WTC11 (cell line): ENCODE results near the gene ZNF814. TPM values are rescaled to one million over a fixed set of nuclear protein-coding genes. Genes with fewer than 3 reads are reported as not detected.
"Not testable (repeated sequence)": the region's sequence is repeated elsewhere in the genome, so short reads cannot be mapped to it uniquely, and the experiment has no call there.

Source experiments
- ATAC-seq: fragments of 200-7000 bp; cut with Tn5 transposase; 2 replicates; pipeline ENCODE4 v1.10.0; 2021; ENCODE audit warnings: mild to moderate bottlenecking, moderate library complexity
- CTCF ChIA-PET: fragments of 300-600 bp; sonication (Branson Sonifier 250); formaldehyde crosslinking; loops from one replicate; lab custom pipeline; 2021; ENCODE audit warnings: antibody characterized with exemption; lab: Charles Lee
- POLR2A ChIA-PET: fragments of 350-600 bp; sonication (Branson Sonifier 250); formaldehyde crosslinking; loops from one replicate; lab custom pipeline; 2021; ENCODE audit warnings: antibody characterized with exemption; lab: Charles Lee
- DNase-seq: peaks from one replicate; pipeline ENCODE4 v3.0.0; 2021; ENCODE audit warnings: low spot score
- H3K27ac Mint-ChIP-seq: 2 replicates; pipeline ENCODE4 v1.8.0; 2021; ENCODE audit warnings: mixed read lengths
- H3K27me3 Mint-ChIP-seq: 2 replicates; pipeline ENCODE4 v1.8.0; 2021; ENCODE audit warnings: low read depth, mild to moderate bottlenecking, moderate library complexity, mixed read lengths
- H3K36me3 Mint-ChIP-seq: 2 replicates; pipeline ENCODE4 v1.8.0; 2021; ENCODE audit warnings: mixed read lengths
- H3K4me1 Mint-ChIP-seq: 2 replicates; pipeline ENCODE4 v1.8.0; 2022; ENCODE audit warnings: mixed read lengths
- H3K4me3 Mint-ChIP-seq: 2 replicates; pipeline ENCODE4 v1.8.0; 2021; ENCODE audit warnings: mild to moderate bottlenecking, moderate library complexity, mixed read lengths
- H3K9me3 Mint-ChIP-seq: 2 replicates; pipeline ENCODE4 v1.8.0; 2021; ENCODE audit warnings: mixed read lengths
- ATF1 ChIP-seq: sonication (generic); formaldehyde crosslinking; IDR thresholded peaks from 2 replicates; pipeline ENCODE4 v1.8.1; 2023; ENCODE audit warnings: mild to moderate bottlenecking, moderate library complexity, missing genetic modification reagents
- EMX1 ChIP-seq: fragments of 250-450 bp; sonication (Bioruptor Pico); IDR thresholded peaks from 2 replicates; pipeline ENCODE4 v1.8.0; 2021; ENCODE audit warnings: mild to moderate bottlenecking
- TEAD4 ChIP-seq: sonication (generic); formaldehyde crosslinking; IDR thresholded peaks from 2 replicates; pipeline ENCODE4 v1.8.0; 2022; ENCODE audit warnings: mild to moderate bottlenecking, missing genetic modification reagents
- USF1 ChIP-seq: sonication (generic); formaldehyde crosslinking; IDR thresholded peaks from 2 replicates; pipeline ENCODE4 v1.8.0; 2022; ENCODE audit warnings: mild to moderate bottlenecking, missing genetic modification reagents
- ZMAT4 ChIP-seq: fragments of 250-450 bp; sonication (Bioruptor Pico); IDR thresholded peaks from 2 replicates; pipeline ENCODE4 v1.9.0; 2021; ENCODE audit warnings: mild to moderate bottlenecking
- ZNF138 ChIP-seq: sonication (generic); formaldehyde crosslinking; conservative IDR thresholded peaks from 2 replicates; pipeline ENCODE4 v1.8.1; 2022; ENCODE audit warnings: mild to moderate bottlenecking, moderate library complexity, missing genetic modification reagents
- ZNF281 ChIP-seq: sonication (generic); formaldehyde crosslinking; IDR thresholded peaks from 2 replicates; pipeline ENCODE4 v1.8.0; 2023; ENCODE audit warnings: mild to moderate bottlenecking, missing genetic modification reagents
- total RNA-seq: library from RNA; stranded (reverse); gene quantifications from 3 replicates; pipeline ENCODE4 v1.2.3, GENCODE V29; 2021

Gene ZNF814
- total RNA-seq, 1 experiment from 2014 or later: 60.7 TPM

GRCh38 chr19:57825511-57825910 is 63.3 kb downstream of the ZNF814 start:
- Mint-ChIP-seq H3K36me3 (peaks cover 16% of the 10 kb centered on the region), H3K27ac (no peak overlapping the region; the same call in 1 of the 2 replicates), H3K9me3 (no peaks in the 10 kb centered on the region), H3K4me3 (no peak overlapping the region), H3K4me1 (peaks cover 37% of the 10 kb centered on the region), H3K27me3 (no peaks in the 10 kb centered on the region)
- ChIA-PET POLR2A (no interaction called here), CTCF (no interaction called here)
- ATAC-seq (no peak), DNase-seq (no peak)
- no peak for TF ChIP-seq USF1 (CRISPR knock-in tag)
- TF ChIP-seq ATF1: no peak
- no peak for TF ChIP-seq ZMAT4
- TF ChIP-seq TEAD4 (CRISPR knock-in tag): no peak

GRCh38 chr19:57823608-57824007 is 65.2 kb downstream of the ZNF814 start:
- H3K27ac Mint-ChIP-seq: peak overlapping the region; percentile 72
- ATAC-seq, H3K27me3 Mint-ChIP-seq, DNase-seq, H3K4me3 Mint-ChIP-seq, CTCF ChIA-PET, POLR2A ChIA-PET, H3K9me3 Mint-ChIP-seq: not testable (repeated sequence)
- peaks cover 40% of the 10 kb centered on the region for H3K4me1 Mint-ChIP-seq
- peaks cover 20% of the 10 kb centered on the region for H3K36me3 Mint-ChIP-seq

GRCh38 chr19:57823155-57823554 is 65.7 kb downstream of the ZNF814 start:
- H3K9me3 Mint-ChIP-seq, CTCF ChIA-PET, H3K27me3 Mint-ChIP-seq, ATAC-seq, H3K4me3 Mint-ChIP-seq, POLR2A ChIA-PET, DNase-seq: not testable (repeated sequence)
- H3K27ac Mint-ChIP-seq: peak overlapping the region; percentile 72
- peaks cover 45% of the 10 kb centered on the region for H3K4me1 Mint-ChIP-seq
- H3K36me3 Mint-ChIP-seq: peaks cover 20% of the 10 kb centered on the region

GRCh38 chr19:57821501-57821900 is 67.3 kb downstream of the ZNF814 start:
- ChIA-PET CTCF (interaction anchor here (0.6 kb wide), 1 partner anchor 28 kb away, joined by 4 read pairs; the partner anchor contains the start of gene ZNF587), POLR2A (interaction anchor here (0.6 kb wide), 1 partner anchor 31 kb away, joined by 8 read pairs; no protein-coding TSS in a partner anchor)
- not testable (repeated sequence) for H3K27me3 Mint-ChIP-seq, H3K4me3 Mint-ChIP-seq, ATAC-seq, H3K9me3 Mint-ChIP-seq, DNase-seq, H3K27ac Mint-ChIP-seq
- Mint-ChIP-seq H3K4me1 (peaks cover 49% of the 10 kb centered on the region), H3K36me3 (peaks cover 18% of the 10 kb centered on the region)

- CTCF ChIA-PET, H3K27me3 Mint-ChIP-seq, ATAC-seq, DNase-seq, H3K9me3 Mint-ChIP-seq: not testable (repeated sequence)
- Mint-ChIP-seq H3K36me3 (peaks cover 16% of the 10 kb centered on the region), H3K4me3 (peak overlapping the region; percentile 97), H3K27ac (peak overlapping the region; percentile 96), H3K4me1 (peaks cover 52% of the 10 kb centered on the region)
- POLR2A ChIA-PET: interaction anchor here (0.6 kb wide), 1 partner anchor 32 kb away, joined by 8 read pairs; no protein-coding TSS in a partner anchor
Measured at GRCh38 chr19:57821095-57821494, 67.7 kb downstream of the ZNF814 start.

- Mint-ChIP-seq H3K9me3 (no peaks in the 10 kb centered on the region), H3K4me3 (peak overlapping the region; percentile 97), H3K36me3 (peaks cover 13% of the 10 kb centered on the region), H3K4me1 (peaks cover 54% of the 10 kb centered on the region), H3K27me3 (no peaks in the 10 kb centered on the region), H3K27ac (peak overlapping the region; percentile 96)
- no peak for TF ChIP-seq ZNF138 (CRISPR knock-in tag)
- TF ChIP-seq EMX1 (CRISPR knock-in tag): no peak
- TF ChIP-seq ZNF281 (CRISPR knock-in tag): peak; percentile 22; the same call in 1 of the 2 replicates
- ChIA-PET CTCF (interaction anchor here (2.6 kb wide), 1 partner anchor 16 kb away, joined by 12 read pairs; no protein-coding TSS in a partner anchor), POLR2A (no interaction called here)
- ATAC-seq (no peak), DNase-seq (no peak)
Measured at GRCh38 chr19:57820599-57820998, 68.2 kb downstream of the ZNF814 start.
